Liver (tissue), 9 donors: ENCODE measurements around the gene PABPC1L. TPM values are rescaled to one million over a fixed set of nuclear protein-coding genes. Genes with fewer than 3 reads are reported as not detected.
A peak's percentile ranks its signal among the peaks of the same experiment; 100 is the strongest.

Experiments used
- DNase-seq: peaks from one replicate; pipeline ENCODE4 v3.0.0-alpha.2; 2017; ENCODE audit warnings: low spot score
- H3K27ac ChIP-seq, 2 donors: one replicate each; pipeline ENCODE4 v1.7.0; 2013; ENCODE audit warnings: inconsistent platforms in 2 of 2, low read length in 2 of 2, control low read depth in 1 of 2, low read depth in 1 of 2, mild to moderate bottlenecking in 1 of 2
- H3K27me3 ChIP-seq, 4 donors: one replicate each; pipeline versions ENCODE4 v1.6.1 to v1.7.0; 2013; ENCODE audit warnings: low read length in 3 of 4, inconsistent platforms in 1 of 4, mild to moderate bottlenecking in 1 of 4, moderate library complexity in 1 of 4; ENCODE audit not compliant: control insufficient read depth in 4 of 4, insufficient read depth in 4 of 4
- H3K36me3 ChIP-seq, 4 donors: one replicate each; pipeline versions ENCODE4 v1.6.1 to v1.7.0; 2013; ENCODE audit warnings: low read length in 3 of 4, mild to moderate bottlenecking in 3 of 4, low read depth in 1 of 4, moderate library complexity in 1 of 4; ENCODE audit not compliant: control insufficient read depth in 4 of 4, insufficient read depth in 3 of 4
- H3K4me1 ChIP-seq, 4 donors: one replicate each; pipeline versions ENCODE4 v1.6.1 to v1.7.0; 2013; ENCODE audit warnings: low read length in 3 of 4, mild to moderate bottlenecking in 3 of 4, moderate library complexity in 1 of 4; ENCODE audit not compliant: control insufficient read depth in 4 of 4, insufficient read depth in 4 of 4
- H3K4me3 ChIP-seq, 3 donors: one replicate each; pipeline versions ENCODE4 v1.6.1 to v1.7.0; 2013; ENCODE audit warnings: low read length in 3 of 3, control low read depth in 1 of 3, low read depth in 1 of 3, mild to moderate bottlenecking in 1 of 3
- H3K9ac ChIP-seq, 2 donors: one replicate each; pipeline ENCODE4 v1.7.0; 2013; ENCODE audit warnings: low read length in 2 of 2, mild to moderate bottlenecking in 2 of 2, moderate library complexity in 2 of 2, control low read depth in 1 of 2, low read depth in 1 of 2
- H3K9me3 ChIP-seq, 4 donors: one replicate each; pipeline versions ENCODE4 v1.6.1 to v1.7.0; 2013; ENCODE audit warnings: low read length in 3 of 4; ENCODE audit not compliant: control insufficient read depth in 4 of 4
- ATF3 ChIP-seq: IDR thresholded peaks from 2 replicates; pipeline ENCODE4 v1.6.1; 2016; ENCODE audit warnings: antibody characterized with exemption
- CTCF ChIP-seq: fragments of 150-350 bp; IDR thresholded peaks from 2 replicates; pipeline ENCODE4 v1.5.1; 2017; ENCODE audit warnings: improper control_type of control experiment, low read depth, low read length; ENCODE audit not compliant: missing input control
- EGR1 ChIP-seq, 2 donors: IDR thresholded peaks; 2 replicates each; pipeline ENCODE4 v1.6.1; 2016 to 2018; ENCODE audit warnings: antibody characterized with exemption in 2 of 2, low read depth in 2 of 2
- FOXA2 ChIP-seq: IDR thresholded peaks from 2 replicates; pipeline ENCODE4 v1.6.1; 2016; ENCODE audit warnings: antibody characterized with exemption
- GABPA ChIP-seq, 2 donors: IDR thresholded peaks in 1 of 2; conservative IDR thresholded peaks in 1 of 2; 2 replicates each; pipeline ENCODE4 v1.6.1; 2016; ENCODE audit warnings: antibody characterized with exemption in 2 of 2, mild to moderate bottlenecking in 1 of 2, moderate library complexity in 1 of 2
- HNF4A ChIP-seq, 2 donors: conservative IDR thresholded peaks; 2 replicates each; pipeline ENCODE4 v1.6.1; 2016; ENCODE audit warnings: antibody characterized with exemption in 2 of 2, mild to moderate bottlenecking in 2 of 2
- JUND ChIP-seq, 2 donors: IDR thresholded peaks; 2 replicates each; pipeline ENCODE4 v1.6.1; 2016; ENCODE audit warnings: antibody characterized with exemption in 2 of 2
- MAX ChIP-seq: IDR thresholded peaks from 2 replicates; pipeline ENCODE4 v1.6.1; 2016; ENCODE audit warnings: antibody characterized with exemption
- NR2F2 ChIP-seq: IDR thresholded peaks from 2 replicates; pipeline ENCODE4 v1.6.1; 2016; ENCODE audit warnings: antibody characterized with exemption
- REST ChIP-seq: IDR thresholded peaks from 2 replicates; pipeline ENCODE4 v1.6.1; 2016; ENCODE audit warnings: antibody characterized with exemption, mild to moderate bottlenecking
- SP1 ChIP-seq: IDR thresholded peaks from 2 replicates; pipeline ENCODE4 v1.6.1; 2018; ENCODE audit warnings: antibody characterized with exemption, mild to moderate bottlenecking
- TAF1 ChIP-seq: conservative IDR thresholded peaks from 2 replicates; pipeline ENCODE4 v1.6.1; 2016; ENCODE audit warnings: antibody characterized with exemption, mild to moderate bottlenecking
- YY1 ChIP-seq: IDR thresholded peaks from 2 replicates; pipeline ENCODE4 v1.6.1; 2016; ENCODE audit warnings: antibody characterized with exemption, mild to moderate bottlenecking
- WGBS: extraction: QIAGEN DNeasy Blood & Tissue Kit; methylation state at CpG from one replicate; pipeline ENCODE4 v1.1.7; 2013; 5-methylcytosine and 5-hydroxymethylcytosine counted together
- polyA plus RNA-seq, 2 donors: library from polyadenylated mRNA; stranded (reverse) in 1 of 2; unstranded in 1 of 2; fragments of 200-250 nt in 1 of 2; fragments of >200 nt in 1 of 2; fragmentation: Nextera tagmentation in 1 of 2; extraction: Ambion mirVana in 1 of 2; gene quantifications; one replicate each; pipeline versions ENCODE4 v1.2.1 to v1.2.3, GENCODE V29; 2013 to 2015
- total RNA-seq, 2 donors: library from RNA; depleted of rRNA; stranded (reverse); fragments of >200 nt; gene quantifications; one replicate each; pipeline ENCODE4 v1.2.3, GENCODE V29; 2014
- donor health status: healthy.
- donor health status: healthy.
- donor health status: healthy.
- donor health status: healthy.
- donor health status: healthy.

The PABPC1L gene
- total and polyA plus RNA-seq, 4 donors = 4.7 to 21.0 (median 10.9) TPM

GRCh38 chr20:44883214-44883902 lies 26.5 kb upstream of the PABPC1L start:
- no peak for DNase-seq
- TF ChIP-seq ATF3 = no peak
- no peak for TF ChIP-seq SP1
- TF ChIP-seq JUND (IDR thresholded peaks at IDR 0.05) = no peak
- no peak for TF ChIP-seq REST
- TF ChIP-seq HNF4A (conservative IDR thresholded peaks at IDR 0.05) = no peak
- no peak for TF ChIP-seq CTCF
- TF ChIP-seq FOXA2 = no peak
- TF ChIP-seq YY1 = no peak
- H3K36me3 ChIP-seq = no peaks in the 10 kb centered on the region
- peaks cover 10 to 29% (median 19%) of the 10 kb centered on the region in 4 donors for H3K4me1 ChIP-seq
- no peak overlapping the region for H3K9ac ChIP-seq
- H3K27me3 ChIP-seq = no peaks in the 10 kb centered on the region
- H3K27ac ChIP-seq = no peak overlapping the region
- WGBS = 92% methylated on average over 7 of the region's 7 CpGs
- no peak overlapping the region for H3K4me3 ChIP-seq
- no peaks in the 10 kb centered on the region for H3K9me3 ChIP-seq

- no peak for DNase-seq
- Histone ChIP-seq H3K36me3 (no peaks in the 10 kb centered on the region), H3K9ac (peak overlapping the region; percentile 26 to 78), H3K4me3 (peak overlapping the region; percentile 77 to 99 (median 79)), H3K4me1 (peaks cover 11 to 38% (median 27%) of the 10 kb centered on the region in 4 donors), H3K9me3 (no peaks in the 10 kb centered on the region), H3K27ac (peak overlapping the region; percentile 71 to 88), H3K27me3 (no peaks in the 10 kb centered on the region)
- WGBS = 15% methylated on average over 14 of the region's 14 CpGs
- TF ChIP-seq GABPA (IDR thresholded peaks at IDR 0.05 in 1 of 2, conservative IDR thresholded peaks at IDR 0.05 in 1 of 2) (no peak), EGR1 (IDR thresholded peaks at IDR 0.05; ENCODE audit: low read depth in 2 of 2) (no peak), CTCF (no peak), JUND (IDR thresholded peaks at IDR 0.05) (no peak), MAX (no peak), FOXA2 (no peak), NR2F2 (no peak), REST (no peak), SP1 (no peak), TAF1 (no peak)
Measured at GRCh38 chr20:44884907-44885391, 24.9 kb upstream of the PABPC1L start.
